ENCODE measurements around the gene ARRDC1. TPM values are rescaled to one million over a fixed set of nuclear protein-coding genes. Genes with fewer than 3 reads are reported as not detected.

The ARRDC1 gene
- total RNA-seq, 1 experiment from 2014 or later: 11.9 TPM

DNA sequence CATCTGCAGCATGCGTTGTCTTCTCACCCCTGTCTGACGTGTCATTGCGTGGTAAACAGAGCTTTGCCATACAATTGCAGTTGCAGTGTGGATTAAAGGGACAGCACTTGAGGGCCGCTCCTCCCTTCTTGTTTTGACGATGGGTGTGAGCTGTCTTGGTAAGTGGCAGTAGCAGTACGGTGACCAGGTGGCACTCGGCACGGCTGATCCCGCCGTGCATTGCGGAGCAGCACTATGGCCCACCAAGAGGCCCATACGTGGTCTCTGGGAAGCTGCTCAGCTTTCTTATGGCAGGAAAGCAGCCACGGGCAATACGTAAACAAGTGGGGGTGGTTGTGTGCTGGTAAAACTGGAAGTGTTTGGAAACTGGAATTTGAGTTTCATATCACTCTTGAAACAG lies 38.4 kb downstream of the ARRDC1 start:
- H3K36me3 ChIP-seq: no peaks in the 10 kb centered on the region; the same call in 1 of the 2 replicates
- H3K27me3 ChIP-seq: no peaks in the 10 kb centered on the region
- no peak overlapping the region for H3K4me3 ChIP-seq
- no peaks in the 10 kb centered on the region for H3K9me3 ChIP-seq
- DNase-seq: no peak

DNA sequence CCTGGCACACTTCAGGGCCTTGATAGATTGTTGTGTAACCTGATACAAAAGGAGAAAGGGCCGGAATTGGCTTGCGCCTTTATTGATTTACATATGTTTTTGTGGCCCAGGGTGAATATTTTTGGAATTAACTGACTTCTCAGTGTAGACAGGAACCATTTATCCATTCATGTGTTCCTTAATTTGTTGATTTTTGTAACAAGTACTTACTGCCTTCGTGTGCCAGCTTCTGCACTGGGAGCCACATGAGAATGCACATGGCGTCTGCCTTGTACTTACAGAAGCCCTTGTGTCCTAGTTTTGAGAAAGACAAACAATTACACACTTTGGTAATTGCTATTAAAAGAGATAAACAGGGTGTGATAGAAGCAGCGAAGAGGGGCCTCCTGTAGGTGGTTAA lies 39.7 kb downstream of the ARRDC1 start:
- H3K4me3 ChIP-seq: no peak overlapping the region
- DNase-seq: no peak
- peaks cover 2% of the 10 kb centered on the region for H3K36me3 ChIP-seq
- H3K27me3 ChIP-seq: no peaks in the 10 kb centered on the region
- no peaks in the 10 kb centered on the region for H3K9me3 ChIP-seq

DNA sequence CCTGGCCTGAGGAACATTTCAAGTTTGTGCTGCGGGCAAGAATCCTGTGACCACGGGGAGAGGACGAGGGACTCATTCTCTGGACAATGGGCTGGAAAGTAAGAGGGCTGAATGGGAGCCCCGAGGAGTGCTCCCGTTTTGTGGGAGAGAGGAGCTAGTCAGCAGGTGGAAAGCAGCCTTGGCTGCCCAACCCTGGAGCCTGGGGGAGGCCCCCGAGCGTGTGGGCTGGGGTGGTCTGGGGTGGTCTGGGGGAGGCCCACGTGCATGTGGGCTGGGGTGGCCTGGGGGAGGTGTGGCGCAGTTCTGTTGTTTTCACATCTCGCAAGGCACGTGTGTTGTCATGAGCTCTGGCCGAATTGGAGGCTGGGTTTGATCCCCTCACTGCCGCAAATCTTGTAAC lies 40.9 kb downstream of the ARRDC1 start:
- DNase-seq: no peak
- peaks cover 9% of the 10 kb centered on the region for H3K36me3 ChIP-seq
- H3K9me3 ChIP-seq: no peaks in the 10 kb centered on the region
- no peak overlapping the region for H3K4me3 ChIP-seq
- H3K27me3 ChIP-seq: no peaks in the 10 kb centered on the region

GRCh38 chr9:137647096-137647714 lies 41.7 kb downstream of the ARRDC1 start:
- Histone ChIP-seq H3K36me3 (peaks cover 10% of the 10 kb centered on the region), H3K27me3 (no peaks in the 10 kb centered on the region), H3K4me3 (no peak overlapping the region), H3K9me3 (no peaks in the 10 kb centered on the region)
- no peak for DNase-seq

DNA sequence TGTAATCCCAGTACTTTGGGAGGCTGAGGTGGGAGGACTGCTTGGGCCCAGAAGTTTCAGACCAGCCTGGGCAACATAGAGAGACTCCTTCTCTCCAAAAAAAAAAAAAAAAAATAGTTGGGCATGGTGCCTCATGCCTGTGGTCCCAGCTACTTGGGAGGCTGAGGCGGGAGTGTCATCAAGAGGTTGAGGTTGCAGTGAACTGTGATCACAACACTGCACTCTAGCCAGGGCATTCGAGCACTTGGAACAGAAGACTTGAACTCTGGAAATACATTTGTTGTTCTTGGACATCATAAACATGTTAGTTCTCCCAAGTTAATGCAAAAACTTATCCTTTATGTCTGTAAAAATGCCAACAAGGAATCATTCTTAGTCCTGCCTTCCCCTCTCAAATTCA lies 42.9 kb downstream of the ARRDC1 start:
- no peaks in the 10 kb centered on the region for H3K9me3 ChIP-seq
- H3K36me3 ChIP-seq: peaks cover 15% of the 10 kb centered on the region
- H3K27me3 ChIP-seq: no peaks in the 10 kb centered on the region
- H3K4me3 ChIP-seq: no peak overlapping the region
- peak; percentile 60 for DNase-seq

GRCh38 chr9:137649553-137649952 lies 44.1 kb downstream of the ARRDC1 start:
- no peaks in the 10 kb centered on the region for H3K9me3 ChIP-seq
- H3K27me3 ChIP-seq: no peaks in the 10 kb centered on the region
- no peak overlapping the region for H3K4me3 ChIP-seq
- no peak for DNase-seq
- peaks cover 15% of the 10 kb centered on the region for H3K36me3 ChIP-seq

DNA sequence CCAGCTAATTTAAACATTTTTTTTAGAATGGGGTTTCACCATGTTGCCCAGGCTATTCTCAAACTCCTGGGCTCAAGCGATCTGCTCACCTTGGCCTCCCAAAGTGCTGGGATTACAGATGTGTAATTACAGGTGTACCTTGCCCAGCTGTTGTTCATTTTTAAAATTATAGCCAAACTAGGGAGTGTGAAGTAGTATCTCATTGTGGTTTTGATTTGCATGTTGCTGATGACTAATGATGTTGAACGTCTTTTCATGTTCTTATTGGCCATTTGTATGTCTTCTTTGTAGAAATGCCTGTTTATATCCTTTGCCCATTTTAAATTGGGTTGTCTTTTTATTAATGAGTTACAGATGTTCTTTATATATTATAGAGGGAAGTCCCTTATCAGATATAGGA lies 44.8 kb downstream of the ARRDC1 start:
- DNase-seq: no peak
- Histone ChIP-seq H3K4me3 (no peak overlapping the region), H3K27me3 (no peaks in the 10 kb centered on the region), H3K9me3 (no peaks in the 10 kb centered on the region), H3K36me3 (peaks cover 15% of the 10 kb centered on the region)

GRCh38 chr9:137650779-137651178 lies 45.3 kb downstream of the ARRDC1 start:
- no peak for DNase-seq
- Histone ChIP-seq H3K9me3 (no peaks in the 10 kb centered on the region), H3K36me3 (peaks cover 18% of the 10 kb centered on the region), H3K4me3 (no peak overlapping the region), H3K27me3 (no peaks in the 10 kb centered on the region)

DNA sequence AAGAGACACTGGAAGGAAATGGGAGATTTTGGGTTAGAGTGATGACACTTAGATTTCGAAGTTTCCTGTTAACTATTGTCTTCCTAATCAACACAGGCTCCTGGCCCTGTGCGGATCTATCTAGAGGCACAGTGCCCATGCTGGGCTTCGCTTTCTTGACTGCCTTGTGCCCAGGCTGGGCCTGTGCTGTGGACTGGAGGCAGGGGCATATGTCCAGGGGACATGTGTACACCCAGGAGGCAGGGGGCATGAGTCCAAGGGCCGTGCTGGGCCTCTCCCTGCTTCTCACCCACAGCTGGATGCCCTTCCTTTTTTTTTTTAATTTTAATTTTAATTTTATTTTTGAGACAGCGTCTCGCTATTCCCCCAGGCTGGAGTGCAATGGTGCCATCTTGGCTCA lies 50.9 kb downstream of the ARRDC1 start:
- peaks cover 13% of the 10 kb centered on the region for H3K36me3 ChIP-seq
- no peak overlapping the region for H3K4me3 ChIP-seq
- no peaks in the 10 kb centered on the region for H3K27me3 ChIP-seq
- no peak for DNase-seq
- H3K9me3 ChIP-seq: no peaks in the 10 kb centered on the region

GRCh38 chr9:137657606-137658005 lies 52.1 kb downstream of the ARRDC1 start:
- DNase-seq: no peak
- Histone ChIP-seq H3K9me3 (no peaks in the 10 kb centered on the region), H3K4me3 (no peak overlapping the region), H3K27me3 (no peaks in the 10 kb centered on the region), H3K36me3 (peaks cover 13% of the 10 kb centered on the region)

- H3K36me3 ChIP-seq: peaks cover 8% of the 10 kb centered on the region
- H3K9me3 ChIP-seq: no peaks in the 10 kb centered on the region
- no peak for DNase-seq
- no peaks in the 10 kb centered on the region for H3K27me3 ChIP-seq
- H3K4me3 ChIP-seq: no peak overlapping the region
These were observed 53.3 kb downstream of the ARRDC1 start for GRCh38 chr9:137658781-137659180.

GRCh38 chr9:137660144-137660543 lies 54.7 kb downstream of the ARRDC1 start:
- Histone ChIP-seq H3K36me3 (peaks cover 8% of the 10 kb centered on the region), H3K27me3 (no peaks in the 10 kb centered on the region), H3K4me3 (no peak overlapping the region), H3K9me3 (no peaks in the 10 kb centered on the region)
- DNase-seq: no peak

DNA sequence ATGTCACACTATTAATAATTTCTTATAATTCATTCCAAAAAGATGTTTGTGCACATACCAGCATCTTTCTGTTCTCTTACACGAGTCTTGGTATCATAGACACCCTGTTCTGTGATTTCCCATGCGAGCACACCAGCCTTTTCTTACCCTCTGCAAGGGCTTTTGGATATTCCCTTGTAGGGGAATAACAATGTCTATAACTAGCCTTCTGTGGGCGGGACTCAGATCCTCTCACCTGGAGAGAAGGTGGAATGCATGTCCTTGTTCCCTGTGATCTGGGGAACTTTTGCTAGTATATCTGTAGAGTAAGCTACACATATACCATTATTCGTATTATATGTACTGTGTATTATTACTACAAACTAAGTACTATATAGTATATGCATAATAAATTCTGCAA lies 58.1 kb downstream of the ARRDC1 start:
- Histone ChIP-seq H3K27me3 (no peaks in the 10 kb centered on the region), H3K4me3 (no peak overlapping the region), H3K36me3 (peaks cover 5% of the 10 kb centered on the region; the same call in 1 of the 2 replicates), H3K9me3 (no peaks in the 10 kb centered on the region)
- DNase-seq: no peak

DNA sequence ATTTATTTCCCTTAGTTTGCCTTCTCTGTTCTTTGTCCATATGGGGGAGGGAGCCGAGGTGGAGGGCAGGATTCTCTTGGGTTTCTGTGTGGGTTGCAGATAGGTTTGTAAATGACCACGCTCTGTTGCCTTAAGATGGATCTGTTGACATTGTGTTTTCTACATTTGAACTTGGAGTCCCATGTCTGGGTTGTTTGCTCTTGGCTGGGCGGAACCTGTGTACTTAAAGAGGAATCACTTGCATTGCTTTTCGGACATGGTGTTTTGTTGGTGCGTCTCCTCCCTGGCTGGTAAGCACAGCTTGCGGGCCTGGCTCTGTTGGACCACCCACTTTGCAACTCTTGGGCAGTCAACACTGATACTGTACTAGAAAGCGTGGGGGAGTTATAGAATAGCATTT lies 59.2 kb downstream of the ARRDC1 start:
- Histone ChIP-seq H3K27me3 (no peaks in the 10 kb centered on the region), H3K9me3 (no peaks in the 10 kb centered on the region), H3K36me3 (no peaks in the 10 kb centered on the region; the same call in 1 of the 2 replicates), H3K4me3 (no peak overlapping the region)
- DNase-seq: no peak

Other genes with a start within 250 kb of the ARRDC1 start
- gene EXD3, start 182.5 kb upstream of the ARRDC1 start, total RNA-seq (2014; rRNA removed; shearing (Covaris generic); ENCODE audit: low replicate concordance): 1.2 TPM in 2 replicates
- not detected in 2 replicates for gene NOXA1, start 182.3 kb upstream of the ARRDC1 start, total RNA-seq (2014; rRNA removed; shearing (Covaris generic); ENCODE audit: low replicate concordance)
- gene ENTPD8, start 164.3 kb upstream of the ARRDC1 start, total RNA-seq (2014; rRNA removed; shearing (Covaris generic); ENCODE audit: low replicate concordance): not detected in 2 replicates
- 21.7 and 29.1 TPM in 2 replicates for gene NSMF, start 146.4 kb upstream of the ARRDC1 start, total RNA-seq (2014; rRNA removed; shearing (Covaris generic); ENCODE audit: low replicate concordance)
- not detected in 2 replicates for gene PNPLA7, start 55.3 kb upstream of the ARRDC1 start, total RNA-seq (2014; rRNA removed; shearing (Covaris generic); ENCODE audit: low replicate concordance)
- gene MRPL41, start 53.8 kb upstream of the ARRDC1 start, total RNA-seq (2014; rRNA removed; shearing (Covaris generic); ENCODE audit: low replicate concordance): 57.4 and 62.2 TPM in 2 replicates
- 28.8 and 69.1 TPM in 2 replicates for gene DPH7, start 26.8 kb upstream of the ARRDC1 start, total RNA-seq (2014; rRNA removed; shearing (Covaris generic); ENCODE audit: low replicate concordance)
- 19.0 and 33.8 TPM in 2 replicates for gene ZMYND19, start 15.2 kb upstream of the ARRDC1 start, total RNA-seq (2014; rRNA removed; shearing (Covaris generic); ENCODE audit: low replicate concordance)
- gene EHMT1, start 13.3 kb downstream of the ARRDC1 start, total RNA-seq (2014; rRNA removed; shearing (Covaris generic); ENCODE audit: low replicate concordance): 64.5 and 157 TPM in 2 replicates

Measured in MG63 (cell line).